ENCODE measurements around the gene ARF1. TPM values are rescaled to one million over a fixed set of nuclear protein-coding genes. Genes with fewer than 3 reads are reported as not detected.

The ARF1 gene
- polyA plus RNA-seq, 1 donor (not counting 4 experiments of a cell fraction or from before 2014, with no cell fraction given): 295 TPM

DNA sequence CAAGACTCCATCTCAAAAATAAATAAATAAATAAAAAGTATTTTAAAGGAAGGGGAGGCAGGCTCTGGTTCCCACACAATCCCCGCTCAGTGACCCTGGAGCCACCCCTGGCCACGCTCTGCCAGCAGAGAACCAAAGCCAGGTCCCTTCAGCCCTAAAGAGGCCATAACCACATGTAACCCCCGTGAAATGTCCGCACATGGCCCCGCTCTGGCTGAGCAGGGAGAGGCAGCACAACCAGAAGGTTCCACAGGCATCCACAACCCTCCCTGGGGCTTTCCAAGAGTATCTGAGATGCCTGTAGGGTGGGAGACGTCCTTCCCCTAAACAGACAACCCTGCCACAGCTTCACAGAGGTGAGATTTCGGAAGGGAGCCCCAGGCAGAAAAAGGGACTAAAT lies 1.4 kb upstream of the ARF1 start:
- Histone ChIP-seq H3K4me1 (ENCODE audit: control insufficient read depth, extremely low read depth, insufficient read depth, low read length) (peaks cover 23% of the 10 kb centered on the region), H4K20me1 (ENCODE audit: control insufficient read depth, extremely low read depth, insufficient read depth, low read length) (peaks cover 26% of the 10 kb centered on the region), H3K36me3 (ENCODE audit: control insufficient read depth in 2 of 2, extremely low read depth in 1 of 2, insufficient read depth in 2 of 2, low read length in 2 of 2) (peaks cover 0 to 16% of the 10 kb centered on the region in 2 experiments), H3K4me2 (ENCODE audit: control insufficient read depth, extremely low read depth, insufficient read depth, low read depth, low read length) (peak overlapping the region; percentile 91), H3K79me2 (ENCODE audit: control insufficient read depth, insufficient read depth, low read length) (peaks cover 57% of the 10 kb centered on the region), H3K27ac (ENCODE audit: control insufficient read depth, insufficient read depth, low read length) (peak overlapping the region; percentile 40), H3K27me3 (ENCODE audit: control insufficient read depth, extremely low read depth, insufficient read depth, low read length) (no peaks in the 10 kb centered on the region), H3K9me1 (ENCODE audit: control insufficient read depth, extremely low read depth, insufficient read depth, low read length) (peaks cover 10% of the 10 kb centered on the region), H2AFZ (ENCODE audit: control insufficient read depth, low read length) (no peak overlapping the region), H3K9me3 (ENCODE audit: control insufficient read depth, low read depth, low read length) (no peaks in the 10 kb centered on the region), H3K9ac (ENCODE audit: control insufficient read depth, extremely low read depth, insufficient read depth, low read length) (peak overlapping the region; percentile 95), H3K4me3 (ENCODE audit: control insufficient read depth in 2 of 3, extremely low read depth in 1 of 3, insufficient read depth in 2 of 3, low read depth in 1 of 3, low read length in 3 of 3) (peak overlapping the region; percentile 79 to 97 (median 81))
- no peak for TF ChIP-seq EZH2 (IDR thresholded peaks at IDR 0.05; ENCODE audit: low read length)
- TF ChIP-seq, protein P1, sequence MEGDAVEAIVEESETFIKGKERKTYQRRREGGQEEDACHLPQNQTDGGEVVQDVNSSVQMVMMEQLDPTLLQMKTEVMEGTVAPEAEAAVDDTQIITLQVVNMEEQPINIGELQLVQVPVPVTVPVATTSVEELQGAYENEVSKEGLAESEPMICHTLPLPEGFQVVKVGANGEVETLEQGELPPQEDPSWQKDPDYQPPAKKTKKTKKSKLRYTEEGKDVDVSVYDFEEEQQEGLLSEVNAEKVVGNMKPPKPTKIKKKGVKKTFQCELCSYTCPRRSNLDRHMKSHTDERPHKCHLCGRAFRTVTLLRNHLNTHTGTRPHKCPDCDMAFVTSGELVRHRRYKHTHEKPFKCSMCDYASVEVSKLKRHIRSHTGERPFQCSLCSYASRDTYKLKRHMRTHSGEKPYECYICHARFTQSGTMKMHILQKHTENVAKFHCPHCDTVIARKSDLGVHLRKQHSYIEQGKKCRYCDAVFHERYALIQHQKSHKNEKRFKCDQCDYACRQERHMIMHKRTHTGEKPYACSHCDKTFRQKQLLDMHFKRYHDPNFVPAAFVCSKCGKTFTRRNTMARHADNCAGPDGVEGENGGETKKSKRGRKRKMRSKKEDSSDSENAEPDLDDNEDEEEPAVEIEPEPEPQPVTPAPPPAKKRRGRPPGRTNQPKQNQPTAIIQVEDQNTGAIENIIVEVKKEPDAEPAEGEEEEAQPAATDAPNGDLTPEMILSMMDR (optimal IDR thresholded peaks at IDR 0.05 in 1 of 3, IDR thresholded peaks at IDR 0.05 in 1 of 3, conservative IDR thresholded peaks at IDR 0.05 in 1 of 3; ENCODE audit: extremely low read depth in 1 of 3, insufficient read depth in 2 of 3, low read length in 3 of 3): no peak
- FAIRE-seq: no peak
- no peak for DNase-seq (ENCODE audit: low read depth, low spot score)
- dilution Hi-C loops (cut with MboI; ENCODE audit: extremely low pct_ligation_motif_present, low sequenced_read_pairs): no loop called here

DNA sequence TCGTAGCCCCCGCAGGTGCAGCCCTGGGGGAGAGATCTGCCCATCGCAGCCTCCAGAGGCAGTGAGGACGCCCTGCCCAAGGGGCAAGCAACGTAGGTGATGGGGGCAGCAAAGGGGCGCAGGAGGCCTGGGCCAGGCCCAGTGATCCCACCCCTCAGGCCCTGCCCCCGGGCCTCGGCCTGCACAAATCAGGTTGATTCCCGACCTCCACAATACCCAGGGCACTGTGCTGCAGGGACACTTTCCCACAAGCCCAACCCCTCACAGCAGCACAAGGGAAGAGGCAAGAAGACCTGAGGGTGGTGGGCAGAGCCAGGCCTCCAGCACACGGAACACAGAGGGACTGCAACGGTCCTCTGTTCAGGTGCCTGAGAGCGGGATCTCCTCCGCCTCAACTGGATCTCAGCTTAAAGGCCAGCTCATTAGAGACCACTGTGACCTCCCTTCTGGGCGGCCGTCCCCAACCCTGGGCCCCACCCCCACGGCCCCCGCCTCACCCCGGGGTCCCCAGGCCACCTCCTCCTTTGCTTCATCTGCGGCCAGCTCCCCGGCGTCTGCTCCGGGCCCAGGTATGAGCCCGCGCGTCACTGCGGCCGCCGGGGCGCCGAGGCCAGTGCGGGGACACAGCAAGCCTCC lies 812 bp upstream of the ARF1 start:
- no peak for DNase-seq (ENCODE audit: low read depth, low spot score)
- TF ChIP-seq, protein P1 (optimal IDR thresholded peaks at IDR 0.05 in 1 of 3, IDR thresholded peaks at IDR 0.05 in 1 of 3, conservative IDR thresholded peaks at IDR 0.05 in 1 of 3; ENCODE audit: extremely low read depth in 1 of 3, insufficient read depth in 2 of 3, low read length in 3 of 3): no peak
- no peak for TF ChIP-seq EZH2 (IDR thresholded peaks at IDR 0.05; ENCODE audit: low read length)
- peaks cover 27% of the 10 kb centered on the region for H3K4me1 ChIP-seq (ENCODE audit: control insufficient read depth, extremely low read depth, insufficient read depth, low read length)
- H3K27ac ChIP-seq (ENCODE audit: control insufficient read depth, insufficient read depth, low read length): peak overlapping the region; percentile 74
- H2AFZ ChIP-seq (ENCODE audit: control insufficient read depth, low read length): peak overlapping the region; percentile 62
- dilution Hi-C loops (cut with MboI; ENCODE audit: extremely low pct_ligation_motif_present, low sequenced_read_pairs): no loop called here
- H3K36me3 ChIP-seq (ENCODE audit: control insufficient read depth in 2 of 2, extremely low read depth in 1 of 2, insufficient read depth in 2 of 2, low read length in 2 of 2): peaks cover 0 to 17% of the 10 kb centered on the region in 2 experiments
- peaks cover 62% of the 10 kb centered on the region for H3K79me2 ChIP-seq (ENCODE audit: control insufficient read depth, insufficient read depth, low read length)
- H3K4me3 ChIP-seq (ENCODE audit: control insufficient read depth in 2 of 3, extremely low read depth in 1 of 3, insufficient read depth in 2 of 3, low read depth in 1 of 3, low read length in 3 of 3): peak overlapping the region; percentile 79 to 97 (median 81)
- H3K9me1 ChIP-seq (ENCODE audit: control insufficient read depth, extremely low read depth, insufficient read depth, low read length): peaks cover 10% of the 10 kb centered on the region
- no peaks in the 10 kb centered on the region for H3K27me3 ChIP-seq (ENCODE audit: control insufficient read depth, extremely low read depth, insufficient read depth, low read length)
- H3K9me3 ChIP-seq (ENCODE audit: control insufficient read depth, low read depth, low read length): no peaks in the 10 kb centered on the region
- FAIRE-seq: no peak
- peaks cover 30% of the 10 kb centered on the region for H4K20me1 ChIP-seq (ENCODE audit: control insufficient read depth, extremely low read depth, insufficient read depth, low read length)
- H3K9ac ChIP-seq (ENCODE audit: control insufficient read depth, extremely low read depth, insufficient read depth, low read length): peak overlapping the region; percentile 95
- H3K4me2 ChIP-seq (ENCODE audit: control insufficient read depth, extremely low read depth, insufficient read depth, low read depth, low read length): peak overlapping the region; percentile 91

Measured in keratinocyte (primary cell).